GM21528 (cell line): ENCODE measurements around the gene SNCA.

ENCODE experiments used
- ATAC-seq: cut with Tn5 transposase; IDR thresholded peaks from one replicate; pipeline ENCODE4 v1.9.1; 2021; ENCODE audit warnings: mild to moderate bottlenecking, moderate library complexity; ENCODE audit not compliant: unreplicated experiment, low FRiP score

Gene SNCA

GRCh38 chr4:89820010-89820409 is 17.0 kb downstream of the SNCA start:
- no peak for ATAC-seq

- ATAC-seq: no peak
These were observed 22.6 kb downstream of the SNCA start for GRCh38 chr4:89814362-89814761.

GRCh38 chr4:89813197-89813596 is 23.8 kb downstream of the SNCA start:
- ATAC-seq: no peak

- no peak for ATAC-seq
These were observed 29.4 kb downstream of the SNCA start for GRCh38 chr4:89807441-89808140.

- no peak for ATAC-seq
These were observed 31.7 kb downstream of the SNCA start for GRCh38 chr4:89805297-89805696.

- no peak for ATAC-seq
These were observed 33.0 kb downstream of the SNCA start for GRCh38 chr4:89803915-89804314.

GRCh38 chr4:89803036-89803435 is 33.9 kb downstream of the SNCA start:
- no peak for ATAC-seq

- ATAC-seq: no peak
These were observed 36.3 kb downstream of the SNCA start for GRCh38 chr4:89800527-89801103.

- no peak for ATAC-seq
These were observed 36.9 kb downstream of the SNCA start for GRCh38 chr4:89800012-89800516.

- ATAC-seq: no peak
These were observed 37.9 kb downstream of the SNCA start for GRCh38 chr4:89799071-89799470.

- ATAC-seq: no peak
These were observed 39.8 kb downstream of the SNCA start for GRCh38 chr4:89797117-89797516.

- no peak for ATAC-seq
These were observed 48.5 kb downstream of the SNCA start for GRCh38 chr4:89788206-89789072.

GRCh38 chr4:89784686-89785231 is 52.2 kb downstream of the SNCA start:
- ATAC-seq: no peak

- no peak for ATAC-seq
These were observed 55.6 kb downstream of the SNCA start for GRCh38 chr4:89781321-89781720.

- ATAC-seq: no peak
These were observed 63.2 kb downstream of the SNCA start for GRCh38 chr4:89773805-89774204.

- ATAC-seq: no peak
These were observed 67.1 kb downstream of the SNCA start for GRCh38 chr4:89769856-89770255.

GRCh38 chr4:89767924-89768323 is 69.0 kb downstream of the SNCA start:
- no peak for ATAC-seq

GRCh38 chr4:89765966-89766365 is 71.0 kb downstream of the SNCA start:
- no peak for ATAC-seq

- no peak for ATAC-seq
These were observed 71.4 kb downstream of the SNCA start for GRCh38 chr4:89765528-89765927.

GRCh38 chr4:89762311-89762710 is 74.7 kb downstream of the SNCA start:
- no peak for ATAC-seq

- no peak for ATAC-seq
These were observed 77.5 kb downstream of the SNCA start for GRCh38 chr4:89759426-89759825.
